ENCODE results near the gene ZNF778. TPM values are rescaled to one million over a fixed set of nuclear protein-coding genes. Genes with fewer than 3 reads are reported as not detected.
A peak's percentile ranks its signal among the peaks of the same experiment; 100 is the strongest.

The ZNF778 gene
- total RNA-seq, 2 experiments from 2014 or later = 4.9 to 7.4 TPM

- Mint-ChIP-seq H3K4me3 (no peak overlapping the region), H3K9me3 (ENCODE audit: insufficient read depth) (no peaks in the 10 kb centered on the region), H3K27me3 (ENCODE audit: low read depth) (peaks cover 32% of the 10 kb centered on the region), H3K36me3 (ENCODE audit: low read depth) (no peaks in the 10 kb centered on the region), H3K27ac (no peak overlapping the region), H3K4me1 (ENCODE audit: low read depth) (peaks cover 11% of the 10 kb centered on the region)
- DNase-seq = no peak
- ATAC-seq = no peak
- ChIA-PET CTCF (no interaction called here), POLR2A (no interaction called here)
Observed at GRCh38 chr16:89199241-89200123, 18.0 kb upstream of the ZNF778 start.

- ChIA-PET POLR2A (no interaction called here), CTCF (no interaction called here)
- H3K4me1 Mint-ChIP-seq (ENCODE audit: low read depth) = peaks cover 11% of the 10 kb centered on the region
- no peaks in the 10 kb centered on the region for H3K36me3 Mint-ChIP-seq (ENCODE audit: low read depth)
- DNase-seq (no peak), ATAC-seq (no peak)
- H3K4me3 Mint-ChIP-seq = no peak within 1 kb of the TSS
- no peak within 1 kb of the TSS for H3K27ac Mint-ChIP-seq
- H3K27me3 Mint-ChIP-seq (ENCODE audit: low read depth) = peaks cover 32% of the 10 kb centered on the region
- no peaks in the 10 kb centered on the region for H3K9me3 Mint-ChIP-seq (ENCODE audit: insufficient read depth)
Observed at GRCh38 chr16:89200124-89200849, 17.2 kb upstream of the ZNF778 start, which contains the start of gene SLC22A31. SLC22A31 (minus strand) TSS chr16:89200537; CDS start chr16:89200501, 36 bp downstream.

GRCh38 chr16:89200850-89201411 is 16.6 kb upstream of the ZNF778 start:
- Mint-ChIP-seq H3K27me3 (ENCODE audit: low read depth) (peaks cover 32% of the 10 kb centered on the region), H3K27ac (no peak overlapping the region), H3K4me3 (no peak overlapping the region), H3K9me3 (ENCODE audit: insufficient read depth) (no peaks in the 10 kb centered on the region), H3K4me1 (ENCODE audit: low read depth) (peaks cover 11% of the 10 kb centered on the region), H3K36me3 (ENCODE audit: low read depth) (no peaks in the 10 kb centered on the region)
- ATAC-seq (no peak), DNase-seq (no peak)
- ChIA-PET POLR2A (no interaction called here), CTCF (no interaction called here)

- Mint-ChIP-seq H3K4me1 (ENCODE audit: low read depth) (peaks cover 11% of the 10 kb centered on the region), H3K4me3 (peak overlapping the region; percentile 18), H3K27ac (no peak overlapping the region), H3K9me3 (ENCODE audit: insufficient read depth) (no peaks in the 10 kb centered on the region), H3K36me3 (ENCODE audit: low read depth) (no peaks in the 10 kb centered on the region), H3K27me3 (ENCODE audit: low read depth) (peaks cover 33% of the 10 kb centered on the region)
- ChIA-PET CTCF (no interaction called here), POLR2A (no interaction called here)
- ATAC-seq = peak; percentile 83
- DNase-seq = peak; percentile 75
Observed at GRCh38 chr16:89201439-89202377, 15.8 kb upstream of the ZNF778 start.

GRCh38 chr16:89202422-89203215 is 14.9 kb upstream of the ZNF778 start:
- H3K27me3 Mint-ChIP-seq (ENCODE audit: low read depth) = peaks cover 34% of the 10 kb centered on the region
- ATAC-seq (no peak), DNase-seq (no peak)
- H3K4me3 Mint-ChIP-seq = peak overlapping the region; percentile 34
- CTCF ChIA-PET = no interaction called here
- POLR2A ChIA-PET = no interaction called here
- peak overlapping the region; percentile 20 for H3K27ac Mint-ChIP-seq
- no peaks in the 10 kb centered on the region for H3K36me3 Mint-ChIP-seq (ENCODE audit: low read depth)
- H3K9me3 Mint-ChIP-seq (ENCODE audit: insufficient read depth) = no peaks in the 10 kb centered on the region
- peaks cover 11% of the 10 kb centered on the region for H3K4me1 Mint-ChIP-seq (ENCODE audit: low read depth)

- Mint-ChIP-seq H3K27ac (no peak overlapping the region), H3K9me3 (ENCODE audit: insufficient read depth) (no peaks in the 10 kb centered on the region), H3K4me3 (no peak overlapping the region), H3K36me3 (ENCODE audit: low read depth) (no peaks in the 10 kb centered on the region), H3K27me3 (ENCODE audit: low read depth) (peaks cover 15% of the 10 kb centered on the region), H3K4me1 (ENCODE audit: low read depth) (no peaks in the 10 kb centered on the region)
- ATAC-seq (no peak), DNase-seq (no peak)
- POLR2A ChIA-PET = no interaction called here
- CTCF ChIA-PET = no interaction called here
Observed at GRCh38 chr16:89207993-89208392, 9.5 kb upstream of the ZNF778 start.

- no peaks in the 10 kb centered on the region for H3K9me3 Mint-ChIP-seq (ENCODE audit: insufficient read depth)
- no peak overlapping the region for H3K4me3 Mint-ChIP-seq
- no peak overlapping the region for H3K27ac Mint-ChIP-seq
- POLR2A ChIA-PET = no interaction called here
- CTCF ChIA-PET = no interaction called here
- ATAC-seq (no peak), DNase-seq (no peak)
- no peaks in the 10 kb centered on the region for H3K4me1 Mint-ChIP-seq (ENCODE audit: low read depth)
- H3K27me3 Mint-ChIP-seq (ENCODE audit: low read depth) = peaks cover 3% of the 10 kb centered on the region
- H3K36me3 Mint-ChIP-seq (ENCODE audit: low read depth) = no peaks in the 10 kb centered on the region
Observed at GRCh38 chr16:89209522-89210044, 7.9 kb upstream of the ZNF778 start.

- no peak for ATAC-seq
- H3K4me1 Mint-ChIP-seq (ENCODE audit: low read depth) = no peaks in the 10 kb centered on the region
- H3K36me3 Mint-ChIP-seq (ENCODE audit: low read depth) = no peaks in the 10 kb centered on the region
- no peak for DNase-seq
- POLR2A ChIA-PET = no interaction called here
- CTCF ChIA-PET = interaction anchor here (0.8 kb wide), 1 partner anchor 467 kb away, joined by 5 read pairs; no protein-coding TSS in a partner anchor
- no peak overlapping the region for H3K27ac Mint-ChIP-seq
- no peaks in the 10 kb centered on the region for H3K9me3 Mint-ChIP-seq (ENCODE audit: insufficient read depth)
- no peak overlapping the region for H3K4me3 Mint-ChIP-seq
- H3K27me3 Mint-ChIP-seq (ENCODE audit: low read depth) = peaks cover 3% of the 10 kb centered on the region
Observed at GRCh38 chr16:89210165-89210903, 7.2 kb upstream of the ZNF778 start.

GRCh38 chr16:89210904-89211515 is 6.5 kb upstream of the ZNF778 start:
- ATAC-seq (no peak), DNase-seq (no peak)
- Mint-ChIP-seq H3K4me1 (ENCODE audit: low read depth) (no peaks in the 10 kb centered on the region), H3K36me3 (ENCODE audit: low read depth) (no peaks in the 10 kb centered on the region), H3K27ac (no peak overlapping the region), H3K4me3 (no peak overlapping the region), H3K9me3 (ENCODE audit: insufficient read depth) (no peaks in the 10 kb centered on the region), H3K27me3 (ENCODE audit: low read depth) (peaks cover 3% of the 10 kb centered on the region)
- ChIA-PET CTCF (interaction anchor here (0.8 kb wide), 1 partner anchor 468 kb away, joined by 5 read pairs; no protein-coding TSS in a partner anchor), POLR2A (no interaction called here)
